Endodermal cell (in vitro differentiated cells): Measurements from ENCODE around the gene KCNK10. TPM values are rescaled to one million over a fixed set of nuclear protein-coding genes. Genes with fewer than 3 reads are reported as not detected.

Experiments
- DNase-seq: peaks from one replicate; pipeline ENCODE4 v3.0.0-alpha.2; 2017
- H3K27ac ChIP-seq: 2 replicates; pipeline ENCODE4 v1.5.1; 2013; ENCODE audit warnings: mild to moderate bottlenecking, low read depth, low read length, moderate library complexity
- H3K27me3 ChIP-seq: 2 replicates; pipeline ENCODE4 v1.6.1; 2013; ENCODE audit warnings: mild to moderate bottlenecking, low read length, moderate library complexity; ENCODE audit not compliant: insufficient read depth, control insufficient read depth, poor library complexity, severe bottlenecking
- H3K36me3 ChIP-seq: 2 replicates; pipeline ENCODE4 v1.7.0; 2013; ENCODE audit warnings: mild to moderate bottlenecking, low read length, moderate library complexity; ENCODE audit not compliant: control insufficient read depth, insufficient read depth
- H3K4me1 ChIP-seq: one replicate; pipeline ENCODE4 v1.7.0; 2013; ENCODE audit warnings: low read length; ENCODE audit not compliant: control insufficient read depth, insufficient read depth
- H3K4me3 ChIP-seq: 2 replicates; pipeline ENCODE4 v1.5.1; 2013; ENCODE audit warnings: mild to moderate bottlenecking, low read length, moderate library complexity
- H3K9ac ChIP-seq: 2 replicates; pipeline ENCODE4 v1.6.1; 2013; ENCODE audit warnings: mild to moderate bottlenecking, low read length, moderate library complexity; ENCODE audit not compliant: poor library complexity, severe bottlenecking; ENCODE audit errors: extremely low read depth
- H3K9me3 ChIP-seq: 2 replicates; pipeline ENCODE4 v1.6.1; 2013; ENCODE audit warnings: mild to moderate bottlenecking, low read length, moderate library complexity; ENCODE audit not compliant: control insufficient read depth
- H3K27ac Mint-ChIP-seq: 2 replicates; pipeline ENCODE4 v1.8.0; 2020; ENCODE audit warnings: mixed read lengths
- H3K27me3 Mint-ChIP-seq: 2 replicates; pipeline ENCODE4 v1.8.0; 2021; ENCODE audit warnings: mild to moderate bottlenecking, mixed read lengths; ENCODE audit not compliant: insufficient read depth
- H3K36me3 Mint-ChIP-seq: 2 replicates; pipeline ENCODE4 v1.8.0; 2020; ENCODE audit warnings: low read depth, mixed read lengths
- H3K4me1 Mint-ChIP-seq: 2 replicates; pipeline ENCODE4 v1.8.0; 2020; ENCODE audit warnings: mixed read lengths
- H3K4me3 Mint-ChIP-seq: 2 replicates; pipeline ENCODE4 v1.8.0; 2020; ENCODE audit warnings: mild to moderate bottlenecking, moderate library complexity, mixed read lengths
- H3K9me3 Mint-ChIP-seq: 2 replicates; pipeline ENCODE4 v1.8.0; 2020; ENCODE audit warnings: mild to moderate bottlenecking, mixed read lengths
- CTCF ChIP-seq: fragments of 200-600 bp; sonication (generic); conservative IDR thresholded peaks from 2 replicates; pipeline ENCODE4 v1.5.0; 2021; ENCODE audit warnings: antibody characterized with exemption, mild to moderate bottlenecking
- WGBS, 2 experiments: methylation state at CpG; one replicate each; pipeline versions ENCODE4 v1.1.5 to v1.1.7; 2013; ENCODE audit warnings: missing lambda C conversion rate in 2 of 2, mixed read lengths in 1 of 2; ENCODE audit not compliant: insufficient coverage in 1 of 2, insufficient read length in 1 of 2; 5-methylcytosine and 5-hydroxymethylcytosine counted together
- total RNA-seq, 2 donors: library from RNA; stranded (reverse); fragmentation: NEBNext Ultra II Directional in 1 of 2; extraction: Animal tissue kit (Norgen Biotek cat#: 25700) in 1 of 2; gene quantifications; 2 replicates in 1 of 2; 3 replicates in 1 of 2; pipeline ENCODE4 v1.2.1, GENCODE V29; 2021

The KCNK10 gene
- total RNA-seq, 2 donors from 2014 or later, result 0.24 to 1.8 TPM

- Histone ChIP-seq H3K36me3 (no peaks in the 10 kb centered on the region), H3K9me3 (peaks cover 5% of the 10 kb centered on the region), H3K27ac (no peak overlapping the region), H3K27me3 (peaks cover 88% of the 10 kb centered on the region), H3K4me1 (no peaks in the 10 kb centered on the region), H3K4me3 (no peak overlapping the region), H3K9ac (no peak overlapping the region)
- Mint-ChIP-seq H3K27me3 (peaks cover 13% of the 10 kb centered on the region), H3K27ac (no peak overlapping the region), H3K4me3 (no peak overlapping the region), H3K4me1 (no peaks in the 10 kb centered on the region), H3K36me3 (no peaks in the 10 kb centered on the region), H3K9me3 (peaks cover 4% of the 10 kb centered on the region)
- no peak for DNase-seq
- TF ChIP-seq CTCF, result no peak
- WGBS, 2 experiments, result 86 to 94% methylated on average over 3 to 4 of the region's 4 CpGs
Observed at GRCh38 chr14:88318406-88318805, 4.7 kb downstream of the KCNK10 start.

- no peaks in the 10 kb centered on the region for H3K36me3 ChIP-seq
- H3K4me1 Mint-ChIP-seq, result no peaks in the 10 kb centered on the region
- peaks cover 8% of the 10 kb centered on the region for H3K9me3 ChIP-seq
- H3K9me3 Mint-ChIP-seq, result peaks cover 7% of the 10 kb centered on the region
- H3K27me3 Mint-ChIP-seq, result peaks cover 17% of the 10 kb centered on the region
- peaks cover 70% of the 10 kb centered on the region for H3K27me3 ChIP-seq
- no peak overlapping the region for H3K27ac ChIP-seq
- H3K36me3 Mint-ChIP-seq, result no peaks in the 10 kb centered on the region
- no peak overlapping the region for H3K4me3 Mint-ChIP-seq
- no peak overlapping the region for H3K9ac ChIP-seq
- no peak overlapping the region for H3K27ac Mint-ChIP-seq
- DNase-seq, result no peak
- H3K4me3 ChIP-seq, result no peak overlapping the region
- no peak for TF ChIP-seq CTCF
- no peaks in the 10 kb centered on the region for H3K4me1 ChIP-seq
Observed at GRCh38 chr14:88316521-88316920, 6.5 kb downstream of the KCNK10 start.

- peak overlapping the region; percentile 95 for H3K27ac ChIP-seq
- peaks cover 7% of the 10 kb centered on the region for H3K9me3 Mint-ChIP-seq
- peaks cover 8% of the 10 kb centered on the region for H3K9me3 ChIP-seq
- peaks cover 17% of the 10 kb centered on the region for H3K27me3 Mint-ChIP-seq
- H3K9ac ChIP-seq, result no peak overlapping the region
- 71 to 87% methylated on average over 1 to 6 of the region's 6 CpGs for WGBS, 2 experiments
- H3K27me3 ChIP-seq, result peaks cover 27% of the 10 kb centered on the region
- H3K36me3 ChIP-seq, result no peaks in the 10 kb centered on the region
- TF ChIP-seq CTCF, result no peak
- H3K36me3 Mint-ChIP-seq, result no peaks in the 10 kb centered on the region
- H3K4me1 ChIP-seq, result no peaks in the 10 kb centered on the region
- H3K4me3 ChIP-seq, result no peak overlapping the region
- no peak for DNase-seq
- H3K27ac Mint-ChIP-seq, result no peak overlapping the region
- H3K4me3 Mint-ChIP-seq, result no peak overlapping the region
- H3K4me1 Mint-ChIP-seq, result no peaks in the 10 kb centered on the region
Observed at GRCh38 chr14:88312257-88312656, 10.8 kb downstream of the KCNK10 start.
